DND-41 (cell line): ENCODE results near the gene GOLGA8J.
"Not testable (repeated sequence)": the region's sequence is repeated elsewhere in the genome, so short reads cannot be mapped to it uniquely, and the experiment has no call there.

Experiments
- ATAC-seq: fragments of 200-7000 bp; cut with Tn5 transposase; 3 replicates; pipeline ENCODE4 v1.9.1; 2021; ENCODE audit warnings: low read depth; ENCODE audit not compliant: insufficient read depth
- DNase-seq: peaks from one replicate; pipeline ENCODE4 v3.0.0-alpha.2; 2020
- H2AFZ ChIP-seq: 2 replicates; pipeline ENCODE4 v1.6.0; 2012; ENCODE audit warnings: low read depth, low read length
- H3K27ac ChIP-seq: 2 replicates; pipeline ENCODE4 v1.5.1; 2012; ENCODE audit warnings: low read length, inconsistent platforms
- H3K27me3 ChIP-seq: fragments of 200-600 bp; sonication (generic); 2 replicates; pipeline ENCODE4 v1.6.0; 2012; ENCODE audit warnings: low read length, mild to moderate bottlenecking, inconsistent platforms; ENCODE audit not compliant: insufficient read depth, poor library complexity
- H3K36me3 ChIP-seq: 2 replicates; pipeline ENCODE4 v1.5.1; 2012; ENCODE audit warnings: low read length, inconsistent platforms; ENCODE audit not compliant: insufficient read depth
- H3K4me1 ChIP-seq: 2 replicates; pipeline ENCODE4 v1.5.1; 2012; ENCODE audit warnings: mild to moderate bottlenecking, low read length; ENCODE audit not compliant: insufficient read depth
- H3K4me2 ChIP-seq: 2 replicates; pipeline ENCODE4 v1.6.0; 2012; ENCODE audit warnings: mild to moderate bottlenecking, moderate library complexity, low read length, inconsistent platforms; ENCODE audit not compliant: insufficient read depth
- H3K4me3 ChIP-seq, 2 experiments: fragments of 200-600 bp in 1 of 2; shearing (Covaris generic) in 1 of 2; 2 replicates each; pipeline ENCODE4 v1.5.1; 2012 to 2016; ENCODE audit warnings: inconsistent platforms in 2 of 2, low read length in 2 of 2, mild to moderate bottlenecking in 2 of 2, low read depth in 1 of 2, moderate library complexity in 1 of 2
- H3K79me2 ChIP-seq: 2 replicates; pipeline ENCODE4 v1.6.0; 2012; ENCODE audit warnings: low read length, inconsistent platforms; ENCODE audit not compliant: insufficient read depth
- H3K9ac ChIP-seq: 2 replicates; pipeline ENCODE4 v1.6.0; 2012; ENCODE audit warnings: low read depth, mild to moderate bottlenecking, inconsistent platforms, low read length, moderate library complexity
- H3K9me3 ChIP-seq: 2 replicates; pipeline ENCODE4 v1.5.1; 2012; ENCODE audit warnings: low read length, moderate library complexity, mild to moderate bottlenecking, inconsistent platforms; ENCODE audit not compliant: insufficient read depth, severe bottlenecking
- H4K20me1 ChIP-seq: 2 replicates; pipeline ENCODE4 v1.6.0; 2012; ENCODE audit warnings: low read length; ENCODE audit not compliant: insufficient read depth
- CTCF ChIP-seq: IDR thresholded peaks from 2 replicates; pipeline ENCODE4 v1.5.1; 2012; ENCODE audit warnings: borderline replicate concordance, low read length, moderate library complexity, mild to moderate bottlenecking; ENCODE audit not compliant: poor library complexity, severe bottlenecking; ENCODE audit errors: extremely low read depth
- EZH2 ChIP-seq: IDR thresholded peaks from 3 replicates; pipeline ENCODE4 v1.6.1; 2012; ENCODE audit warnings: borderline replicate concordance, low read depth, mild to moderate bottlenecking, moderate library complexity, low read length, inconsistent platforms; ENCODE audit not compliant: severe bottlenecking

The GOLGA8J gene

GRCh38 chr15:30068326-30068725 lies 14.4 kb upstream of the GOLGA8J start:
- Histone ChIP-seq H3K36me3 (no peaks in the 10 kb centered on the region), H3K4me3 (no peak overlapping the region), H3K79me2 (no peaks in the 10 kb centered on the region), H3K4me2 (no peak overlapping the region), H3K27ac (no peak overlapping the region), H3K4me1 (no peaks in the 10 kb centered on the region), H2AFZ (no peak overlapping the region), H3K27me3 (no peaks in the 10 kb centered on the region), H3K9me3 (no peaks in the 10 kb centered on the region), H3K9ac (no peak overlapping the region), H4K20me1 (no peaks in the 10 kb centered on the region)
- TF ChIP-seq CTCF (no peak), EZH2 (no peak)
- DNase-seq (no peak), ATAC-seq (no peak)

- TF ChIP-seq CTCF (no peak), EZH2 (no peak)
- ATAC-seq, result no peak
- H3K4me2 ChIP-seq, result no peak overlapping the region
- H3K9me3 ChIP-seq, result no peaks in the 10 kb centered on the region
- H3K79me2 ChIP-seq, result no peaks in the 10 kb centered on the region
- no peak overlapping the region for H3K4me3 ChIP-seq
- H2AFZ ChIP-seq, result no peak overlapping the region
- no peak overlapping the region for H3K27ac ChIP-seq
- H3K4me1 ChIP-seq, result no peaks in the 10 kb centered on the region
- no peaks in the 10 kb centered on the region for H4K20me1 ChIP-seq
- no peaks in the 10 kb centered on the region for H3K27me3 ChIP-seq
- H3K36me3 ChIP-seq, result no peaks in the 10 kb centered on the region
- H3K9ac ChIP-seq, result no peak overlapping the region
- no peak for DNase-seq
Observed at GRCh38 chr15:30072630-30073029, 10.1 kb upstream of the GOLGA8J start.

- DNase-seq (no peak), ATAC-seq (no peak)
- Histone ChIP-seq H3K27ac (no peak overlapping the region), H3K9me3 (no peaks in the 10 kb centered on the region), H3K4me1 (no peaks in the 10 kb centered on the region), H3K9ac (no peak overlapping the region), H3K4me3 (no peak overlapping the region), H3K27me3 (no peaks in the 10 kb centered on the region), H3K79me2 (no peaks in the 10 kb centered on the region), H4K20me1 (no peaks in the 10 kb centered on the region), H2AFZ (no peak overlapping the region), H3K4me2 (no peak overlapping the region), H3K36me3 (no peaks in the 10 kb centered on the region)
- no peak for TF ChIP-seq CTCF
- no peak for TF ChIP-seq EZH2
Observed at GRCh38 chr15:30073915-30074314, 8.8 kb upstream of the GOLGA8J start.

GRCh38 chr15:30080816-30081215 lies 1.9 kb upstream of the GOLGA8J start:
- not testable (repeated sequence) for H4K20me1 ChIP-seq, H2AFZ ChIP-seq, DNase-seq, H3K79me2 ChIP-seq, H3K4me2 ChIP-seq, H3K4me3 ChIP-seq, H3K36me3 ChIP-seq, H3K9ac ChIP-seq, H3K27me3 ChIP-seq, H3K27ac ChIP-seq, H3K9me3 ChIP-seq, H3K4me1 ChIP-seq, ATAC-seq

GRCh38 chr15:30097827-30098226 lies 15.1 kb downstream of the GOLGA8J start:
- ATAC-seq, result peak; percentile 77
- not testable (repeated sequence) for H3K4me2 ChIP-seq, H3K4me3 ChIP-seq, H3K79me2 ChIP-seq, H3K9me3 ChIP-seq, H3K27ac ChIP-seq, H3K36me3 ChIP-seq, DNase-seq, H4K20me1 ChIP-seq, H3K9ac ChIP-seq, H2AFZ ChIP-seq, H3K27me3 ChIP-seq, H3K4me1 ChIP-seq

- H3K79me2 ChIP-seq, H3K9ac ChIP-seq, H3K27ac ChIP-seq, H3K4me2 ChIP-seq, H3K4me3 ChIP-seq, H3K9me3 ChIP-seq, H4K20me1 ChIP-seq, ATAC-seq, DNase-seq, H3K36me3 ChIP-seq, H3K4me1 ChIP-seq, H2AFZ ChIP-seq, H3K27me3 ChIP-seq: not testable (repeated sequence)
Observed at GRCh38 chr15:30102890-30103289, 20.1 kb downstream of the GOLGA8J start.
